H1 (cell line): Measurements from ENCODE around the gene NABP1. TPM values are rescaled to one million over a fixed set of nuclear protein-coding genes. Genes with fewer than 3 reads are reported as not detected.

Source experiments
- CTCF ChIA-PET: fragments of 300-600 bp; sonication (Branson Sonifier 250); formaldehyde crosslinking; loops from one replicate; lab custom pipeline; 2021; ENCODE audit not compliant: partially characterized antibody; lab: Charles Lee
- POLR2A ChIA-PET: fragments of 300-600 bp; sonication (Branson Sonifier 250); formaldehyde crosslinking; loops from one replicate; lab custom pipeline; 2021; ENCODE audit warnings: inconsistent platforms; ENCODE audit not compliant: partially characterized antibody; lab: Charles Lee
- DNase-seq, 2 experiments: peaks; one replicate each; pipeline versions ENCODE4 v3.0.0 to v3.0.0-alpha.2; 2010 to 2022; ENCODE audit warnings: low spot score in 2 of 2, low read depth in 1 of 2, mixed read lengths in 1 of 2
- FAIRE-seq: peaks from 2 replicates; lab custom pipeline; 2011; peaks lifted over from hg19 to GRCh38; lab: Jason Lieb, UNC
- H2AFZ ChIP-seq: 2 replicates; pipeline ENCODE4 v1.8.1; 2012; ENCODE audit warnings: low read length, inconsistent platforms
- H2AK5ac ChIP-seq: 2 replicates; pipeline ENCODE4 v1.6.1; 2013; ENCODE audit warnings: low read depth, low read length
- H2BK120ac ChIP-seq: replicated peaks from 2 replicates; pipeline ENCODE3; 2013; ENCODE audit warnings: low read depth, low read length, inconsistent platforms
- H2BK12ac ChIP-seq: 2 replicates; pipeline ENCODE4 v1.6.1; 2013; ENCODE audit warnings: low read depth, low read length
- H2BK15ac ChIP-seq: 2 replicates; pipeline ENCODE4 v1.6.1; 2013; ENCODE audit warnings: low read length
- H2BK20ac ChIP-seq: 2 replicates; pipeline ENCODE4 v1.6.1; 2013; ENCODE audit warnings: low read length
- H2BK5ac ChIP-seq: 2 replicates; pipeline ENCODE4 v1.6.1; 2013; ENCODE audit warnings: low read depth, low read length
- H3K14ac ChIP-seq: 2 replicates; pipeline ENCODE4 v1.6.1; 2013; ENCODE audit warnings: inconsistent platforms; ENCODE audit not compliant: insufficient read length
- H3K18ac ChIP-seq: 2 replicates; pipeline ENCODE4 v1.6.1; 2013; ENCODE audit warnings: low read length; ENCODE audit errors: extremely low read depth
- H3K23ac ChIP-seq: 2 replicates; pipeline ENCODE4 v1.6.1; 2013; ENCODE audit warnings: inconsistent platforms; ENCODE audit not compliant: insufficient read length
- H3K23me2 ChIP-seq: 2 replicates; pipeline ENCODE4 v1.6.1; 2013; ENCODE audit warnings: low read depth, low read length
- H3K27ac ChIP-seq: 2 replicates; pipeline ENCODE4 v1.6.1; 2011; ENCODE audit warnings: low read depth, low read length, inconsistent platforms
- H3K27me3 ChIP-seq, 4 experiments: replicated peaks in 1 of 4; 1 replicate in 1 of 4; 2 replicates in 3 of 4; pipeline versions ENCODE4 v1.6.1 to v1.8.1; 2011 to 2013; ENCODE audit warnings: low read length in 3 of 4, mild to moderate bottlenecking in 3 of 4, inconsistent platforms in 2 of 4, mixed read lengths in 2 of 4, moderate library complexity in 1 of 4; ENCODE audit not compliant: control insufficient read depth in 3 of 4, insufficient read depth in 3 of 4; ENCODE audit errors: extremely low read depth in 1 of 4
- H3K36me3 ChIP-seq, 4 experiments: 2 replicates each; pipeline versions ENCODE4 v1.6.1 to v1.8.1; 2011 to 2013; ENCODE audit warnings: mild to moderate bottlenecking in 4 of 4, low read length in 3 of 4, moderate library complexity in 2 of 4, control low read depth in 1 of 4, inconsistent platforms in 1 of 4; ENCODE audit not compliant: insufficient read depth in 4 of 4, control insufficient read depth in 2 of 4
- H3K4ac ChIP-seq: replicated peaks from 2 replicates; pipeline ENCODE3; 2013; ENCODE audit warnings: low read length, low read depth, mixed read lengths, inconsistent platforms; ENCODE audit not compliant: insufficient read length
- H3K4me1 ChIP-seq, 4 experiments: replicated peaks in 1 of 4; 1 replicate in 1 of 4; 2 replicates in 3 of 4; pipeline versions ENCODE4 v1.6.1 to v1.8.1; 2011 to 2013; ENCODE audit warnings: low read length in 3 of 4, inconsistent platforms in 2 of 4, mixed read lengths in 1 of 4; ENCODE audit not compliant: insufficient read depth in 4 of 4, control insufficient read depth in 3 of 4
- H3K4me2 ChIP-seq, 2 experiments: 2 replicates each; pipeline versions ENCODE4 v1.6.1 to v1.8.1; 2011 to 2013; ENCODE audit warnings: low read depth in 2 of 2, low read length in 2 of 2, control low read depth in 1 of 2, inconsistent platforms in 1 of 2, mild to moderate bottlenecking in 1 of 2; ENCODE audit not compliant: insufficient read depth in 1 of 2
- H3K4me3 ChIP-seq, 4 experiments: fragments of 200-600, 300-600 bp in 1 of 4; sonication (generic), shearing (Covaris generic), sonication (Bioruptor Twin) in 1 of 4; 2 replicates each; pipeline versions ENCODE4 v1.5.1 to v1.8.1; 2011 to 2016; ENCODE audit warnings: low read length in 4 of 4, low read depth in 3 of 4, control low read depth in 2 of 4, inconsistent platforms in 2 of 4, mild to moderate bottlenecking in 2 of 4, mixed read lengths in 1 of 4, moderate library complexity in 1 of 4; ENCODE audit not compliant: insufficient read depth in 2 of 4; ENCODE audit errors: extremely low read depth in 1 of 4
- H3K56ac ChIP-seq: replicated peaks from 2 replicates; pipeline ENCODE3; 2013; ENCODE audit warnings: low read depth, mild to moderate bottlenecking, mixed read lengths, low read length, inconsistent platforms; ENCODE audit not compliant: insufficient read length
- H3K79me1 ChIP-seq: 2 replicates; pipeline ENCODE4 v1.6.1; 2013; ENCODE audit warnings: low read depth, low read length, control low read depth
- H3K79me2 ChIP-seq, 2 experiments: 2 replicates each; pipeline versions ENCODE4 v1.6.1 to v1.8.1; 2012 to 2013; ENCODE audit warnings: low read length in 2 of 2, mild to moderate bottlenecking in 2 of 2, inconsistent platforms in 1 of 2; ENCODE audit not compliant: insufficient read depth in 2 of 2, control insufficient read depth in 1 of 2
- H3K9ac ChIP-seq, 4 experiments: replicated peaks in 1 of 4; 1 replicate in 1 of 4; 2 replicates in 3 of 4; pipeline versions ENCODE4 v1.6.1 to v1.8.1; 2011 to 2013; ENCODE audit warnings: low read depth in 3 of 4, low read length in 3 of 4, control low read depth in 2 of 4, mild to moderate bottlenecking in 2 of 4, moderate library complexity in 2 of 4, inconsistent platforms in 1 of 4; ENCODE audit errors: extremely low read depth in 1 of 4
- H3K9me3 ChIP-seq, 2 experiments: 2 replicates each; pipeline versions ENCODE4 v1.6.1 to v1.8.1; 2012 to 2013; ENCODE audit warnings: mild to moderate bottlenecking in 2 of 2, moderate library complexity in 2 of 2, control low read depth in 1 of 2, inconsistent platforms in 1 of 2, low read depth in 1 of 2, low read length in 1 of 2, mixed read lengths in 1 of 2; ENCODE audit not compliant: insufficient read depth in 2 of 2
- H4K20me1 ChIP-seq, 2 experiments: replicated peaks in 1 of 2; 2 replicates each; pipeline versions ENCODE3 to v1.8.1; 2011 to 2013; ENCODE audit warnings: inconsistent platforms in 2 of 2, low read length in 2 of 2, mild to moderate bottlenecking in 1 of 2; ENCODE audit not compliant: insufficient read depth in 2 of 2, control insufficient read depth in 1 of 2
- H4K5ac ChIP-seq: 2 replicates; pipeline ENCODE4 v1.6.1; 2013; ENCODE audit warnings: low read length, low read depth, mixed read lengths, inconsistent platforms; ENCODE audit not compliant: insufficient read length
- H4K8ac ChIP-seq: 2 replicates; pipeline ENCODE4 v1.8.0; 2013; ENCODE audit warnings: mild to moderate bottlenecking, moderate library complexity, low read length, inconsistent platforms; ENCODE audit not compliant: insufficient read depth; ENCODE audit errors: extremely low read depth
- H4K91ac ChIP-seq: replicated peaks from 2 replicates; pipeline ENCODE3; 2013; ENCODE audit warnings: low read length, mixed read lengths, inconsistent platforms; ENCODE audit not compliant: insufficient read length
- TEAD4 ChIP-seq: IDR thresholded peaks from 2 replicates; pipeline ENCODE4 v1.6.1; 2012; ENCODE audit warnings: low read depth, low read length, inconsistent platforms, mixed read lengths
- WGBS, 2 experiments: shearing (Covaris generic) in 1 of 2; methylation state at CpG; one replicate each; pipeline versions ENCODE4 v1.1.6 to v1.1.7; 2013 to 2015; ENCODE audit warnings: low lambda C conversion rate in 2 of 2, mixed read lengths in 2 of 2, inconsistent platforms in 1 of 2, low coverage in 1 of 2, missing lambda C conversion rate in 1 of 2; ENCODE audit not compliant: insufficient replicate concordance in 2 of 2, insufficient coverage in 1 of 2, insufficient read length in 1 of 2; ENCODE audit errors: extremely low coverage in 1 of 2, missing lambda C conversion rate in 1 of 2; 5-methylcytosine and 5-hydroxymethylcytosine counted together
- polyA plus RNA-seq, 7 experiments: library from polyadenylated mRNA; depleted of rRNA in 3 of 7; stranded (reverse) in 5 of 7; unstranded in 2 of 7; fragments of >200 nt in 5 of 7; fragments of 200-250 nt in 2 of 7; gene quantifications; 1 replicate in 5 of 7; 2 replicates in 1 of 7; 4 replicates in 1 of 7; pipeline versions ENCODE4 v1.2.1 to v1.2.3, GENCODE V29; 2011 to 2013; ENCODE audit warnings: missing spikeins in 2 of 7, mixed read lengths in 2 of 7
- total RNA-seq: library from RNA; stranded (reverse); fragmentation: NEBNext Ultra II Directional; extraction: Animal tissue kit (Norgen Biotek cat#: 25700); gene quantifications from 2 replicates; pipeline ENCODE4 v1.2.1, GENCODE V29; 2021

The NABP1 gene
- total and polyA plus RNA-seq, 2 of the 8 experiments (the other 6 are each of a cell fraction or from before 2014, with no cell fraction given) = 0.63 to 4.8 TPM

- Histone ChIP-seq H3K14ac (no peak overlapping the region), H3K36me3 (no peaks in the 10 kb centered on the region), H2BK120ac (no peak overlapping the region), H4K20me1 (no peaks in the 10 kb centered on the region), H2BK15ac (no peak overlapping the region), H3K4me1 (no peaks in the 10 kb centered on the region), H2BK5ac (no peak overlapping the region), H3K9ac (no peak overlapping the region), H4K8ac (no peak overlapping the region), H3K79me2 (no peaks in the 10 kb centered on the region), H3K23ac (no peak overlapping the region), H4K91ac (no peak overlapping the region), H3K4ac (no peak overlapping the region), H3K4me3 (no peak overlapping the region), H2BK20ac (no peak overlapping the region), H2BK12ac (no peak overlapping the region), H3K9me3 (no peaks in the 10 kb centered on the region), H2AFZ (no peak overlapping the region), H2AK5ac (no peak overlapping the region), H3K23me2 (no peaks in the 10 kb centered on the region), H3K79me1 (no peaks in the 10 kb centered on the region), H3K56ac (no peak overlapping the region), H4K5ac (no peak overlapping the region), H3K4me2 (no peak overlapping the region), H3K27me3 (no peaks in the 10 kb centered on the region), H3K27ac (no peak overlapping the region), H3K18ac (no peak overlapping the region)
- DNase-seq (no peak), FAIRE-seq (no peak)
- CTCF ChIA-PET = interaction anchor here (1.3 kb wide), 1 partner anchor 46 kb away, joined by 3 read pairs; no protein-coding TSS in a partner anchor
- WGBS, 2 experiments = 87% methylated on average over 1 of the region's 1 CpG; no CpG with 5 or more reads in 1 of the 2 experiments
- TF ChIP-seq TEAD4 = no peak
- POLR2A ChIA-PET = no interaction called here
Measured at GRCh38 chr2:191629976-191630712, 47.8 kb upstream of the NABP1 start.
